Measurements from ENCODE around the gene RBL1.

Gene RBL1, protein sequence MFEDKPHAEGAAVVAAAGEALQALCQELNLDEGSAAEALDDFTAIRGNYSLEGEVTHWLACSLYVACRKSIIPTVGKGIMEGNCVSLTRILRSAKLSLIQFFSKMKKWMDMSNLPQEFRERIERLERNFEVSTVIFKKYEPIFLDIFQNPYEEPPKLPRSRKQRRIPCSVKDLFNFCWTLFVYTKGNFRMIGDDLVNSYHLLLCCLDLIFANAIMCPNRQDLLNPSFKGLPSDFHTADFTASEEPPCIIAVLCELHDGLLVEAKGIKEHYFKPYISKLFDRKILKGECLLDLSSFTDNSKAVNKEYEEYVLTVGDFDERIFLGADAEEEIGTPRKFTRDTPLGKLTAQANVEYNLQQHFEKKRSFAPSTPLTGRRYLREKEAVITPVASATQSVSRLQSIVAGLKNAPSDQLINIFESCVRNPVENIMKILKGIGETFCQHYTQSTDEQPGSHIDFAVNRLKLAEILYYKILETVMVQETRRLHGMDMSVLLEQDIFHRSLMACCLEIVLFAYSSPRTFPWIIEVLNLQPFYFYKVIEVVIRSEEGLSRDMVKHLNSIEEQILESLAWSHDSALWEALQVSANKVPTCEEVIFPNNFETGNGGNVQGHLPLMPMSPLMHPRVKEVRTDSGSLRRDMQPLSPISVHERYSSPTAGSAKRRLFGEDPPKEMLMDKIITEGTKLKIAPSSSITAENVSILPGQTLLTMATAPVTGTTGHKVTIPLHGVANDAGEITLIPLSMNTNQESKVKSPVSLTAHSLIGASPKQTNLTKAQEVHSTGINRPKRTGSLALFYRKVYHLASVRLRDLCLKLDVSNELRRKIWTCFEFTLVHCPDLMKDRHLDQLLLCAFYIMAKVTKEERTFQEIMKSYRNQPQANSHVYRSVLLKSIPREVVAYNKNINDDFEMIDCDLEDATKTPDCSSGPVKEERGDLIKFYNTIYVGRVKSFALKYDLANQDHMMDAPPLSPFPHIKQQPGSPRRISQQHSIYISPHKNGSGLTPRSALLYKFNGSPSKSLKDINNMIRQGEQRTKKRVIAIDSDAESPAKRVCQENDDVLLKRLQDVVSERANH

DNA sequence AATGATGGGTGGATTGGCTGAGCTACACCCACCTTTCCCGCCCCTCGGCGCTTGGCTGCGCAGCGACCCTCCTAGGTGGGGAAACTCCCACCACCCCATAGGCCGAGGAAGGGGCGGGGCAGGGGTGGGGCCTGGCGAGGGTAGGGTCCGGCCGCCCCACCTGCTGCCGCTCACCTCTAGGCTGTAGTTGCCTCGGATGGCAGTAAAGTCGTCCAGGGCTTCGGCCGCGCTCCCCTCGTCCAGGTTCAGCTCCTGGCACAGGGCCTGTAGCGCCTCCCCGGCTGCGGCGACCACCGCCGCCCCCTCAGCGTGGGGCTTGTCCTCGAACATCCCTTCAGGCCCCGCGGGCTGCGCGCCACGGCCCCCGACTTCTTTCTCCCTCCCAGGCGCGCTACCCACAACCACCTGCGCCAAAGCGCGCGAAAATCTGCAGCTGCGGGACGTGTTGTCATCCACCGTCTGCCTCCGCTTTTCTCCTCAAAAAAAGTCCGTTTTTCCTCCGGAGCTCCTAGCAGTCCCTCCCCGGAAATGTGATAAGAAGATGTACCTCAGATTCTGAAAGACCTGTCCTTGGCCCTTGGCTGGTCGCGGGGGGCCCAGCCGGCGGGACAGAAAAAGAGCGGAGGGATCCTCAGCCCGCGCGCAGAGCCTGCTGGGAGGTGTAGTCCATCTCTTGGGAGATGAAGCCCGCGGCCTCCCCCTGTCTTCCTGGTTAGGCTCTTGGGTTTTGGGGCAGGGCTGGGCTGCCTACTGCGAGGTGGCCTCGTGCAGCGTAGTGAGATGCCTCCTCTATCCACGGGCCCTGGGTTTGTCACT lies at the start of gene RBL1:
TSS of gene RBL1 (minus strand) at position 399 of the 816 bp plus-strand sequence. CDS start at position 330, 69 bp downstream.
- DNase-seq (ENCODE audit: low read depth) = peak; percentile 78
- peak within 1 kb of the TSS; percentile 77 for H3K4me3 ChIP-seq (replicated peaks; ENCODE audit: low read depth, low read length)
- TF ChIP-seq, protein P1, sequence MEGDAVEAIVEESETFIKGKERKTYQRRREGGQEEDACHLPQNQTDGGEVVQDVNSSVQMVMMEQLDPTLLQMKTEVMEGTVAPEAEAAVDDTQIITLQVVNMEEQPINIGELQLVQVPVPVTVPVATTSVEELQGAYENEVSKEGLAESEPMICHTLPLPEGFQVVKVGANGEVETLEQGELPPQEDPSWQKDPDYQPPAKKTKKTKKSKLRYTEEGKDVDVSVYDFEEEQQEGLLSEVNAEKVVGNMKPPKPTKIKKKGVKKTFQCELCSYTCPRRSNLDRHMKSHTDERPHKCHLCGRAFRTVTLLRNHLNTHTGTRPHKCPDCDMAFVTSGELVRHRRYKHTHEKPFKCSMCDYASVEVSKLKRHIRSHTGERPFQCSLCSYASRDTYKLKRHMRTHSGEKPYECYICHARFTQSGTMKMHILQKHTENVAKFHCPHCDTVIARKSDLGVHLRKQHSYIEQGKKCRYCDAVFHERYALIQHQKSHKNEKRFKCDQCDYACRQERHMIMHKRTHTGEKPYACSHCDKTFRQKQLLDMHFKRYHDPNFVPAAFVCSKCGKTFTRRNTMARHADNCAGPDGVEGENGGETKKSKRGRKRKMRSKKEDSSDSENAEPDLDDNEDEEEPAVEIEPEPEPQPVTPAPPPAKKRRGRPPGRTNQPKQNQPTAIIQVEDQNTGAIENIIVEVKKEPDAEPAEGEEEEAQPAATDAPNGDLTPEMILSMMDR (IDR thresholded peaks at IDR 0.05; ENCODE audit: low read length, missing control alignments) = peak; percentile 40

DNA sequence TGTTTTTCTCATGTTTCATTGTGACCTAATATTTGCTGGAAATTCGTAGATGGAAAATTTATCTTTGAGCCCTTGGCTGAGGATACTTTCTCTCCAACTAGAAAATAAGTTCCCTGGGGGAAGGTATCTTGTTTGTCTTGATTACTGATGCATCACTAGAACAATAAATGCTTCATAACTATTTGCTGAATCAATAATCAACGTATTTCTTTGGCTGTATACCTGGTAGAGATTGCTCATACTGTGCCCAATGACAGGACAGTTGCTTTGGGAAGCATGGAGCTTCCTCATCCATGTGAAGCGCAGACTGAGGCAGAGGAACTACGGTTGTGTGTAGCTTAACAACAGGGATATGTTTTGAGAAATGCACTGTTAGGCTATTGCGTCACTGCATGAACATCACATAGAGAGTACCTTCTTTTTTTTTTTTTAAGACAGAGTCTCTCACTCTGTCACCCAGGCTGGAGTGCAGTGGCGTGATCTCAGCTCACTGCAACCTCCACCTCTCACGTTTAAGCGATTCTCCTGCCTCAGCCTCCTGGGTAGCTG lies 49.1 kb upstream of the RBL1 start:
- H3K4me3 ChIP-seq (replicated peaks; ENCODE audit: low read depth, low read length) = no peak overlapping the region
- TF ChIP-seq, protein P1 (IDR thresholded peaks at IDR 0.05; ENCODE audit: low read length, missing control alignments) = no peak
- DNase-seq (ENCODE audit: low read depth) = peak; percentile 17

DNA sequence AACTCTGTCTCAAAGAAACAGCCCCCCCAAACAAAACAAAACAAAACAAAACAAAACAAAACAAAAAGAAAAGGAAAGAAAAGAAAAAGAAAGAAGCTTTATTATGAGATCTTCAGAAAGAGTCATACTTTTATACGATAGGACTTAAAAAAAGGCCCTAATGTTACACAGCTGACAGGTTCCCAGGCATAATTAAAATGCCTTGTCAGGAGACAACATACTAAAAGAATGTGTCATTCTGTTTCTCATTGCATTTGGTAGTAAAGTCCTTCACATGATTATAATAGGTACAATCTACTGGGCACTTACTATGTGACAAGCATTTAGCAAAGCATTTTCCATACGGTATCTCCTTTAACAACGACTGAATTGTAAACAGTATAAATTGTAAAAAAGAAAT lies 46.9 kb upstream of the RBL1 start:
- no peak overlapping the region for H3K4me3 ChIP-seq (replicated peaks; ENCODE audit: low read depth, low read length)
- no peak for DNase-seq (ENCODE audit: low read depth)
- TF ChIP-seq, protein P1 (IDR thresholded peaks at IDR 0.05; ENCODE audit: low read length, missing control alignments) = no peak

DNA sequence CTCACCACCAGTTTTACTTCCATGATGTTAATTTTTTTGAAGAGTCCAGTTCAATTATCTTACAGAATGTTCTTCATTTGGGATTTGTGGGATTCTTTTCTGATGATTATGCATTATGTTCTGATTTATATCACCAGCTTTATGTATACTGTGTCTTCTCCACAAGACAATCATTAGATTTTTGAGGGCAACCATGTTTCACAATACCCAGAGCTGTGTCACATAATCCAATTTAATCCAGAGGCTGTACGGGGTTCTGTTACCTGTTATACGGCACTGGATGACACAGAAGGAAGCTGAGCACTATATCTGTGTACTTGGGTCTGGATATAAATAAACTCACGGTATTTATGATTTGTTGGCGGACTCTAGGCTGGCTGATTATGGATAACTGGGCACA lies 41.8 kb upstream of the RBL1 start:
- DNase-seq (ENCODE audit: low read depth) = no peak
- TF ChIP-seq, protein P1 (IDR thresholded peaks at IDR 0.05; ENCODE audit: low read length, missing control alignments) = no peak

DNA sequence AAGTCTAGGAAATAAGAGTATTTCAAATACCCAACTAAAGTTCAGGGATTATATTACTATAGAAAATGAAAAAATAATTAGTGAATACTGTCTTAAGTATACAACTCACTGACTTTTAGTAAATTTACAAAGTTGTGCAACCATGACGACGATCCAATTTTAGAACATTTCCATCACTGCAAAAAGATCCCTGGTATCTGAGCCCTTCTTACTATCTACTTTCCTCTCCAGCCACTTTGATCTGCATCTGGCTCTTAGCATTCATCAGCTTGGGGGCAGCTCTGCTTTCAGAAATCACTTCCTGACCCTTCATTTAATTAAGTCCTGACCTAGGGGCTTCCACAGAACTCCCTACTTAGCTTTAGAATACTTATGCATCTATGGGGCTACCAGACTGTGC lies 38.2 kb upstream of the RBL1 start:
- TF ChIP-seq, protein P1 (IDR thresholded peaks at IDR 0.05; ENCODE audit: low read length, missing control alignments) = no peak

More for the DNA sequence above, 41.8 kb upstream of the RBL1 start:
- H3K4me3 ChIP-seq (replicated peaks; ENCODE audit: low read depth, low read length) = no peak overlapping the region

DNA sequence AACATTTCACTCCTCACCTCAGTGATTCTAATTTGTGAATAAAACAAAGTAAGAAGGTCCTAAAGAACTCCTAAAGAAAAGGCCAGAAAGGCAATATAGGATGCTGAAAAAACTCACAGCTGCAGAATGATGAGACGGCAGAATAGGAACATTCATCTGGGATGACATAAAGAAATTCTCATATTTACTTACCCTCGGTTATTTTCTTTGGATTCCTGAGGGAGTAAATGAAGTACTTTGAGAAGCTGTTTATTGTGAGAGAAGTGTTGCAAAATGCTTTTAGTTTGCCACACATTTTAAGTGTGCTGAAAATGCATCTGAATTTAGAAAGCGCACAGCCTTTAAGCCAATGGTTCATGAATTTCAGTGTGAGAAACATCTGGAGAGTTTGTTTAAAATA lies 35.7 kb upstream of the RBL1 start:
- H3K4me3 ChIP-seq (replicated peaks; ENCODE audit: low read depth, low read length) = no peak overlapping the region
- DNase-seq (ENCODE audit: low read depth) = no peak
- TF ChIP-seq, protein P1 (IDR thresholded peaks at IDR 0.05; ENCODE audit: low read length, missing control alignments) = no peak

More for the DNA sequence above, 38.2 kb upstream of the RBL1 start:
- H3K4me3 ChIP-seq (replicated peaks; ENCODE audit: low read depth, low read length) = no peak overlapping the region
- DNase-seq (ENCODE audit: low read depth) = no peak

Measured in fibroblast of pulmonary artery (primary cell).